Vagina (tissue), 2 donors: ENCODE results near the gene BEND7. TPM values are rescaled to one million over a fixed set of nuclear protein-coding genes. Genes with fewer than 3 reads are reported as not detected.

Experiments used
- DNase-seq, 2 donors: peaks; one replicate each; pipeline ENCODE4 v3.0.0-alpha.2; 2017; ENCODE audit errors: extremely low spot score in 2 of 2
- H3K27ac ChIP-seq: fragments of 200-600 bp; sonication (generic); one replicate; pipeline ENCODE4 v1.5.1; 2019
- H3K27me3 ChIP-seq: fragments of 200-600 bp; sonication (generic); one replicate; pipeline ENCODE4 v1.5.1; 2019
- H3K36me3 ChIP-seq, 2 donors: fragments of 200-600 bp; sonication (generic); one replicate each; pipeline ENCODE4 v1.5.1; 2017 to 2019
- H3K4me1 ChIP-seq: fragments of 200-600 bp; sonication (generic); one replicate; pipeline ENCODE4 v1.5.1; 2019
- H3K4me3 ChIP-seq, 2 donors: fragments of 200-600 bp; sonication (generic); 1 replicate in 1 of 2; 2 replicates in 1 of 2; pipeline ENCODE4 v1.5.1; 2016 to 2019
- H3K9me3 ChIP-seq: fragments of 200-600 bp; sonication (generic); one replicate; pipeline ENCODE4 v1.5.1; 2019
- CTCF ChIP-seq, 3 experiments: fragments of 450-650 bp in 2 of 3; fragments of 200-600 bp in 1 of 3; sonication (generic) in 1 of 3; IDR thresholded peaks; one replicate each; pipeline ENCODE4 v1.5.1; 2017 to 2019; ENCODE audit warnings: antibody characterized with exemption in 3 of 3, mild to moderate bottlenecking in 2 of 3, moderate library complexity in 2 of 3
- POLR2A ChIP-seq, 2 donors: fragments of 450-650 bp; IDR thresholded peaks; one replicate each; pipeline ENCODE4 v1.6.1; 2017; ENCODE audit warnings: antibody characterized with exemption in 2 of 2, mild to moderate bottlenecking in 2 of 2, moderate library complexity in 2 of 2
- POLR2AphosphoS5 ChIP-seq, 2 donors: sonication (generic); formaldehyde crosslinking; IDR thresholded peaks; one replicate each; pipeline ENCODE4 v1.9.0; 2017; ENCODE audit warnings: antibody characterized with exemption in 2 of 2, mild to moderate bottlenecking in 2 of 2, low read depth in 1 of 2; ENCODE audit not compliant: insufficient read depth in 1 of 2
- intact Hi-C: fragments of 100-400 bp; cut with DNase I; formaldehyde crosslinking; loops from one replicate; pipeline ENCODE4 v1.15.1; 2023
- total RNA-seq: library from RNA; depleted of rRNA; stranded (reverse); fragments of >200 nt; gene quantifications from one replicate; pipeline ENCODE4 v1.2.3, GENCODE V29; 2016

The BEND7 gene
- total RNA-seq, 1 donor from 2014 or later = 16.2 TPM

- Histone ChIP-seq H3K4me3 (no peak overlapping the region), H3K36me3 (no peaks in the 10 kb centered on the region), H3K27ac (no peak overlapping the region), H3K9me3 (no peaks in the 10 kb centered on the region), H3K27me3 (no peaks in the 10 kb centered on the region), H3K4me1 (no peaks in the 10 kb centered on the region)
- TF ChIP-seq POLR2A (IDR thresholded peaks at IDR 0.05) (no peak), POLR2AphosphoS5 (IDR thresholded peaks at IDR 0.05; ENCODE audit: insufficient read depth in 1 of 2, low read depth in 1 of 2) (no peak), CTCF (IDR thresholded peaks at IDR 0.05) (no peak)
- DNase-seq = no peak
- intact Hi-C loops = no loop called here
These were observed 13.3 kb downstream of the BEND7 start for GRCh38 chr10:13515467-13515866.

DNA sequence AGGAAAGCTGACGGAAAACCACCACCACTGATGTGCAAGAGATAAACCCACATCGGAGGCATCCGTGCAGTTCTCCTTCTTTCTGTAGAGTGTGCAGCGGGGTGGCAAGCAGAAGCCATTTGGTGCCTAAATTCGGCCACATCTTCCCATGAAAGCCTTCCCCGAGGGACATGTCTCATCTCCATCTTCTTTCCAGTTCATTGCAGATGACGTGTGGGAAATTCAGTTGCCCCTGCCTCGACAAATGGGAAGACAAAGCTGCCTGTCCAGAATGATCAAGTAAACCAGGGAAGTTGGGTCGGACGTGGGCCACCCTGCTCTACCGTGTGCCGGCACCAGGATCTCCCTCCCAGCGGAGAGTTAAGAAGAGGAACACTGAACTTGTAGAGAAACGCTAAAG is 14.5 kb downstream of the BEND7 start:
- no peak for DNase-seq
- intact Hi-C loops = no loop called here
- Histone ChIP-seq H3K4me3 (no peak overlapping the region), H3K4me1 (no peaks in the 10 kb centered on the region), H3K36me3 (no peaks in the 10 kb centered on the region), H3K27ac (no peak overlapping the region), H3K9me3 (no peaks in the 10 kb centered on the region), H3K27me3 (no peaks in the 10 kb centered on the region)
- TF ChIP-seq POLR2A (IDR thresholded peaks at IDR 0.05) = no peak
- TF ChIP-seq POLR2AphosphoS5 (IDR thresholded peaks at IDR 0.05; ENCODE audit: insufficient read depth in 1 of 2, low read depth in 1 of 2) = no peak
- no peak for TF ChIP-seq CTCF (IDR thresholded peaks at IDR 0.05)

DNA sequence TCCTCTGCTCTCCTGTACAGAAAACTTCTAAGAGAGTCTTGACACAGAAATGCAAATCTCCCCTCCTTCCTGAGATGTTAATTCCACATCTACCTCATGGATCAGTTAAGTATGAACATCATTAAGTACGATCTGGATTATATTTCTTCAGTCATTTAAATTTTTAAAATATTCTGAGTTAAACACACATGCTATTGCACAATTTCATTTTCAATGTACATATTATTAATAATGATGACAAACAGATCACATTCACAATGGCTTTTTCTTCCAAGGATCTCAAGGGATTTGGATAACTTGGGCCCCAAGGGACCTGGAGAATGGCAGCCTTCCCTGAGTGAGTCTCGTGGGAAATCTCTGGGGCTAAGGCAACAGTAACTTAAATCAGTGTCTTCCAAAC is 16.2 kb downstream of the BEND7 start:
- Histone ChIP-seq H3K9me3 (no peaks in the 10 kb centered on the region), H3K4me3 (no peak overlapping the region), H3K36me3 (no peaks in the 10 kb centered on the region), H3K27ac (no peak overlapping the region), H3K4me1 (no peaks in the 10 kb centered on the region), H3K27me3 (no peaks in the 10 kb centered on the region)
- TF ChIP-seq POLR2AphosphoS5 (IDR thresholded peaks at IDR 0.05; ENCODE audit: insufficient read depth in 1 of 2, low read depth in 1 of 2) (no peak), CTCF (IDR thresholded peaks at IDR 0.05) (no peak)
- no peak for DNase-seq
- intact Hi-C loops = no loop called here

DNA sequence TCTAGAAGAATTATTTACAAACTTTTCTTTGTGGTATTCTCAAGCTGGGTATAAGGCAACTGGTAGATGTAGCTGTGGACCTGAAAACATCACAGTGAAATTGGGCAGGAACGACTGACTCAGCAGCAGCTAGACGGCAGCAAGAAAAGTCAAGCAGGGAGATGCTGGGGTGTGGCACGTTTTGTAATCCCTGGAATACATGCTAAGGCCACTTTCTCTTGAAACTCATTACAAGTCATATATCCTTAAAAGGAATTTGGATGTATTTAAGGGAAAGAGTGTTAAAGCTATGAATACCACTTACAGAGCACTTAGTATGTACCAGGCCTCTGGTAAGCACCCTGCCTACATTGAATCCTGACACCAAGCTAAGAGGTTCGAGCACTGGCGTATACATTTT is 17.4 kb downstream of the BEND7 start:
- no peak for TF ChIP-seq CTCF (IDR thresholded peaks at IDR 0.05)
- TF ChIP-seq POLR2A (IDR thresholded peaks at IDR 0.05) = no peak
- TF ChIP-seq POLR2AphosphoS5 (IDR thresholded peaks at IDR 0.05; ENCODE audit: insufficient read depth in 1 of 2, low read depth in 1 of 2) = no peak
- no peak for DNase-seq
- Histone ChIP-seq H3K4me1 (no peaks in the 10 kb centered on the region), H3K9me3 (no peaks in the 10 kb centered on the region), H3K36me3 (no peaks in the 10 kb centered on the region), H3K27me3 (no peaks in the 10 kb centered on the region), H3K27ac (no peak overlapping the region), H3K4me3 (no peak overlapping the region)
- intact Hi-C loops = no loop called here

- Histone ChIP-seq H3K4me3 (no peak overlapping the region), H3K4me1 (no peaks in the 10 kb centered on the region), H3K36me3 (no peaks in the 10 kb centered on the region), H3K27me3 (no peaks in the 10 kb centered on the region), H3K9me3 (no peaks in the 10 kb centered on the region), H3K27ac (no peak overlapping the region)
- DNase-seq = no peak
- intact Hi-C loops = no loop called here
- TF ChIP-seq CTCF (IDR thresholded peaks at IDR 0.05) = no peak
These were observed 23.6 kb downstream of the BEND7 start for GRCh38 chr10:13505052-13505680.
